SK-N-SH (cell line): ENCODE data around the gene PXN.

Experiments used
- CHD2 ChIP-seq: fragments of 150-350 bp; IDR thresholded peaks from 2 replicates; pipeline ENCODE4 v1.6.1; 2018; ENCODE audit warnings: low read length; ENCODE audit not compliant: partially characterized antibody
- CTCF ChIP-seq: fragments of 200-600 bp; sonication (generic); IDR thresholded peaks from 2 replicates; pipeline ENCODE4 v1.6.1; 2017; ENCODE audit warnings: antibody characterized with exemption, mild to moderate bottlenecking, moderate library complexity
- GABPA ChIP-seq: IDR thresholded peaks from 2 replicates; pipeline ENCODE4 v1.4.0; 2012; ENCODE audit warnings: low read depth, mild to moderate bottlenecking
- MAX ChIP-seq: IDR thresholded peaks from 2 replicates; pipeline ENCODE4 v1.4.0; 2012; ENCODE audit warnings: low read depth
- NFIC ChIP-seq: IDR thresholded peaks from 2 replicates; pipeline ENCODE4 v1.4.0; 2012; ENCODE audit warnings: borderline replicate concordance
- POLR2AphosphoS5 ChIP-seq: IDR thresholded peaks from 2 replicates; pipeline ENCODE4 v1.6.1; 2012; ENCODE audit warnings: low read depth, low read length
- RAD21 ChIP-seq: IDR thresholded peaks from 2 replicates; pipeline ENCODE4 v1.6.1; 2012; ENCODE audit warnings: mild to moderate bottlenecking, low read length
- REST ChIP-seq: IDR thresholded peaks from 2 replicates; pipeline ENCODE4 v1.6.1; 2012; ENCODE audit warnings: mild to moderate bottlenecking, low read depth, low read length, moderate library complexity
- RXRA ChIP-seq: IDR thresholded peaks from 2 replicates; pipeline ENCODE4 v1.4.0; 2012; ENCODE audit warnings: low read depth, mild to moderate bottlenecking, borderline replicate concordance
- SIN3A ChIP-seq: IDR thresholded peaks from 2 replicates; pipeline ENCODE4 v1.6.1; 2012; ENCODE audit warnings: low read depth, mild to moderate bottlenecking, low read length, moderate library complexity, borderline replicate concordance
- TAF1 ChIP-seq: IDR thresholded peaks from 2 replicates; pipeline ENCODE4 v1.6.1; 2012; ENCODE audit warnings: low read depth, mild to moderate bottlenecking, low read length, moderate library complexity, borderline replicate concordance
- USF2 ChIP-seq: fragments of 150-350 bp; IDR thresholded peaks from 2 replicates; pipeline ENCODE4 v1.6.1; 2017; ENCODE audit warnings: antibody characterized with exemption, low read length, low read depth, borderline replicate concordance

- TF ChIP-seq CTCF (no peak), GABPA (no peak), SIN3A (no peak), MAX (no peak), RXRA (no peak), NFIC (no peak), RAD21 (no peak), USF2 (no peak), CHD2 (no peak), TAF1 (no peak), REST (no peak), POLR2AphosphoS5 (no peak; the same call in 1 of the 2 replicates)
These were observed 59.3 kb downstream of the PXN start for GRCh38 chr12:120206228-120206627.
